ENCODE measurements around the gene INTS11.

- TF ChIP-seq, protein P1, sequence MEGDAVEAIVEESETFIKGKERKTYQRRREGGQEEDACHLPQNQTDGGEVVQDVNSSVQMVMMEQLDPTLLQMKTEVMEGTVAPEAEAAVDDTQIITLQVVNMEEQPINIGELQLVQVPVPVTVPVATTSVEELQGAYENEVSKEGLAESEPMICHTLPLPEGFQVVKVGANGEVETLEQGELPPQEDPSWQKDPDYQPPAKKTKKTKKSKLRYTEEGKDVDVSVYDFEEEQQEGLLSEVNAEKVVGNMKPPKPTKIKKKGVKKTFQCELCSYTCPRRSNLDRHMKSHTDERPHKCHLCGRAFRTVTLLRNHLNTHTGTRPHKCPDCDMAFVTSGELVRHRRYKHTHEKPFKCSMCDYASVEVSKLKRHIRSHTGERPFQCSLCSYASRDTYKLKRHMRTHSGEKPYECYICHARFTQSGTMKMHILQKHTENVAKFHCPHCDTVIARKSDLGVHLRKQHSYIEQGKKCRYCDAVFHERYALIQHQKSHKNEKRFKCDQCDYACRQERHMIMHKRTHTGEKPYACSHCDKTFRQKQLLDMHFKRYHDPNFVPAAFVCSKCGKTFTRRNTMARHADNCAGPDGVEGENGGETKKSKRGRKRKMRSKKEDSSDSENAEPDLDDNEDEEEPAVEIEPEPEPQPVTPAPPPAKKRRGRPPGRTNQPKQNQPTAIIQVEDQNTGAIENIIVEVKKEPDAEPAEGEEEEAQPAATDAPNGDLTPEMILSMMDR (IDR thresholded peaks at IDR 0.05; ENCODE audit: low read depth, low read length, poor library complexity, severe bottlenecking): no peak
- TF ChIP-seq EZH2phosphoT487 (IDR thresholded peaks at IDR 0.05; ENCODE audit: borderline replicate concordance, low read length): no peak
These were observed 9.0 kb downstream of the INTS11 start for GRCh38 chr1:1315435-1315954.
